Mesothelial cell of epicardium (in vitro differentiated cells): Measurements from ENCODE around the gene MAN2B2. TPM values are rescaled to one million over a fixed set of nuclear protein-coding genes. Genes with fewer than 3 reads are reported as not detected.

Source experiments
- DNase-seq, 2 experiments: peaks; one replicate each; pipeline ENCODE4 v3.0.0; 2021; ENCODE audit warnings: low spot score in 2 of 2; ENCODE audit not compliant: unreplicated experiment in 2 of 2
- H3K27ac Mint-ChIP-seq: 2 replicates; pipeline ENCODE4 v1.8.0; 2021; ENCODE audit warnings: mixed read lengths
- H3K27me3 Mint-ChIP-seq: 2 replicates; pipeline ENCODE4 v1.8.0; 2021; ENCODE audit warnings: low read depth, mixed read lengths
- H3K36me3 Mint-ChIP-seq: 2 replicates; pipeline ENCODE4 v1.8.0; 2021; ENCODE audit warnings: mixed read lengths
- H3K4me1 Mint-ChIP-seq: 2 replicates; pipeline ENCODE4 v1.8.0; 2021; ENCODE audit warnings: mixed read lengths
- H3K4me3 Mint-ChIP-seq: 2 replicates; pipeline ENCODE4 v1.8.0; 2021; ENCODE audit warnings: mild to moderate bottlenecking, moderate library complexity, mixed read lengths
- H3K9me3 Mint-ChIP-seq: 2 replicates; pipeline ENCODE4 v1.8.0; 2021; ENCODE audit warnings: mixed read lengths
- CTCF ChIP-seq: fragments of 200-600 bp; sonication (generic); IDR thresholded peaks from one replicate; pipeline ENCODE4 v1.5.0; 2021; ENCODE audit warnings: antibody characterized with exemption; ENCODE audit not compliant: unreplicated experiment
- total RNA-seq: library from RNA; stranded (reverse); gene quantifications from 3 replicates; pipeline ENCODE4 v1.2.1, GENCODE V29; 2021

The MAN2B2 gene
- total RNA-seq, 1 donor from 2014 or later: 24.0 TPM

- H3K27ac Mint-ChIP-seq: no peak overlapping the region
- H3K4me1 Mint-ChIP-seq: no peaks in the 10 kb centered on the region
- H3K4me3 Mint-ChIP-seq: no peak overlapping the region
- DNase-seq: no peak
- no peaks in the 10 kb centered on the region for H3K9me3 Mint-ChIP-seq
- peaks cover 4% of the 10 kb centered on the region for H3K36me3 Mint-ChIP-seq
- no peaks in the 10 kb centered on the region for H3K27me3 Mint-ChIP-seq
- TF ChIP-seq CTCF: no peak
These were observed 19.9 kb downstream of the MAN2B2 start for GRCh38 chr4:6594826-6595355.

- no peaks in the 10 kb centered on the region for H3K4me1 Mint-ChIP-seq
- H3K4me3 Mint-ChIP-seq: no peak overlapping the region
These were observed 21.0 kb downstream of the MAN2B2 start for GRCh38 chr4:6595897-6596537.

DNA sequence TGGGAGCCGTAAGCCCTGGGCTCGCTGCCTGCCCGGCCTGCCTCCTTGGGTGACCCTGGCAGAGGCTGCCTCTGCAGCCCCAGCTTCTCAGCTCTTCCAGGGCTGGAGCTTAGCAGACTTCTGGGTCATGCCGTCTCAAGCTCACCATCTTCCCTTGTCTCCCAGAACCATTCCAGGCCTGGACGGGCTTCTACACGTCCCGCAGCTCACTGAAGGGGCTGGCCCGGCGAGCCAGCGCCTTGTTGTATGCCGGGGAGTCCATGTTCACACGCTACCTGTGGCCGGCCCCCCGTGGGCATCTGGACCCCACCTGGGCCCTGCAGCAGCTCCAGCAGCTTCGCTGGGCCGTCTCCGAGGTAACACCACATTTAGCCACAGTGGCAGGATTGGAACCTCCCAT is 22.0 kb downstream of the MAN2B2 start:
- DNase-seq: no peak
- no peaks in the 10 kb centered on the region for H3K9me3 Mint-ChIP-seq
- H3K27ac Mint-ChIP-seq: no peak overlapping the region
- H3K27me3 Mint-ChIP-seq: no peaks in the 10 kb centered on the region
- H3K4me3 Mint-ChIP-seq: no peak overlapping the region
- no peak for TF ChIP-seq CTCF
- peaks cover 9% of the 10 kb centered on the region for H3K36me3 Mint-ChIP-seq
- H3K4me1 Mint-ChIP-seq: no peaks in the 10 kb centered on the region

More at GRCh38 chr4:6595897-6596537, 21.0 kb downstream of the MAN2B2 start:
- H3K9me3 Mint-ChIP-seq: no peaks in the 10 kb centered on the region
- H3K36me3 Mint-ChIP-seq: peaks cover 4% of the 10 kb centered on the region
- DNase-seq: no peak
- no peaks in the 10 kb centered on the region for H3K27me3 Mint-ChIP-seq
- H3K27ac Mint-ChIP-seq: no peak overlapping the region
- no peak for TF ChIP-seq CTCF

DNA sequence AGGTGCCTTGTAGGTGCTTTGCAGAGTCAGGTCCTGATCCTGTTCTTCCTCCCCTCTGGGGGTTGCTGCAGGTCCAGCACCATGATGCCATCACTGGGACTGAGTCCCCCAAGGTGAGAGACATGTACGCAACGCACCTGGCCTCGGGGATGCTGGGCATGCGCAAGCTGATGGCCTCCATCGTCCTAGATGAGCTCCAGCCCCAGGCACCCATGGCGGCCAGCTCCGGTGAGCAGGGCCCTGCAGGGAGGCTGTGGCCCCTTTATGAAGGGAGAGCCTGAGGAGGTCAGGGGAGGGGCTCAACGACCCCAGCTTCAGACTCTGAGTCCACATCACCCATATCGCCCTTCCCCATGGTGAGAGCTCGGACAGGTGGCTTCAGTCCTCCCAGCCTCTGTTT is 23.1 kb downstream of the MAN2B2 start:
- Mint-ChIP-seq H3K27me3 (no peaks in the 10 kb centered on the region), H3K4me1 (no peaks in the 10 kb centered on the region), H3K27ac (no peak overlapping the region), H3K9me3 (no peaks in the 10 kb centered on the region), H3K4me3 (no peak overlapping the region), H3K36me3 (peaks cover 16% of the 10 kb centered on the region)
- no peak for DNase-seq
- no peak for TF ChIP-seq CTCF

GRCh38 chr4:6598641-6599040 is 23.7 kb downstream of the MAN2B2 start:
- Mint-ChIP-seq H3K27me3 (no peaks in the 10 kb centered on the region), H3K9me3 (no peaks in the 10 kb centered on the region), H3K36me3 (peaks cover 19% of the 10 kb centered on the region)

More at GRCh38 chr4:6598641-6599040, 23.7 kb downstream of the MAN2B2 start:
- Mint-ChIP-seq H3K4me1 (no peaks in the 10 kb centered on the region), H3K4me3 (no peak overlapping the region), H3K27ac (no peak overlapping the region)
- TF ChIP-seq CTCF: no peak
- DNase-seq: no peak
